Activated naive CD4-positive, alpha-beta T cell treated with anti-CD3 and anti-CD28 coated beads, Interleukin-2, amount 50 U/mL, for 24 hours (primary cell): ENCODE data around the gene NAALADL2.

Experiments
- H3K27ac Mint-ChIP-seq: one replicate; pipeline ENCODE4 v1.8.0; 2021; ENCODE audit warnings: mild to moderate bottlenecking, mixed read lengths
- H3K27me3 Mint-ChIP-seq: one replicate; pipeline ENCODE4 v1.8.0; 2021; ENCODE audit warnings: mixed read lengths
- H3K36me3 Mint-ChIP-seq: one replicate; pipeline ENCODE4 v1.8.0; 2021; ENCODE audit warnings: mixed read lengths
- H3K4me1 Mint-ChIP-seq: one replicate; pipeline ENCODE4 v1.8.0; 2021; ENCODE audit warnings: mixed read lengths
- H3K4me3 Mint-ChIP-seq: one replicate; pipeline ENCODE4 v1.8.0; 2021; ENCODE audit warnings: mild to moderate bottlenecking, mixed read lengths
- H3K9me3 Mint-ChIP-seq: one replicate; pipeline ENCODE4 v1.8.0; 2021; ENCODE audit warnings: mixed read lengths

The NAALADL2 gene

GRCh38 chr3:175325440-175325839, 466.3 kb downstream of the NAALADL2 start:
- Mint-ChIP-seq H3K4me1 (no peaks in the 10 kb centered on the region), H3K27me3 (no peaks in the 10 kb centered on the region), H3K27ac (no peak overlapping the region), H3K4me3 (no peak overlapping the region), H3K36me3 (no peaks in the 10 kb centered on the region), H3K9me3 (peaks cover 6% of the 10 kb centered on the region)

DNA sequence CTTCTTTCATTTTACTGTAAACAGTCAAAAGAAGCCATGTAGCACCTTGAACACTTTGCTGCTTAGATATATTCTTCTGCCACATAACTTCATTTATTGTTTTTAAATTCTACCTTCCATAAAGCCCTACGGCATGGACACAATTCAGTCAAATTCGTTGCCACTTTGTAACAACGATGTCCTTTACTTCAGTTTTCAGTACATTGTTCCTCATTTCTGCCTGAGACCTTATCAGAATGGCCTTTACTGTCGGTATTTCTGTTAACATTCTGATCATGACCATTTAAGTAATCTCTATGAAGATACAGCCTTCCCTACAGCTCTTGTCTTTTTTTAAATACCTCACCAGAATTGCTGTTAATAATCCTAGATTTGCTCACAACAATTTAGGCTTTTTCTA, 466.9 kb downstream of the NAALADL2 start:
- Mint-ChIP-seq H3K9me3 (peaks cover 6% of the 10 kb centered on the region), H3K27me3 (no peaks in the 10 kb centered on the region), H3K4me3 (no peak overlapping the region), H3K27ac (no peak overlapping the region), H3K36me3 (no peaks in the 10 kb centered on the region), H3K4me1 (no peaks in the 10 kb centered on the region)

- Mint-ChIP-seq H3K9me3 (peaks cover 6% of the 10 kb centered on the region), H3K27me3 (no peaks in the 10 kb centered on the region), H3K36me3 (no peaks in the 10 kb centered on the region), H3K4me1 (no peaks in the 10 kb centered on the region), H3K27ac (no peak overlapping the region), H3K4me3 (no peak overlapping the region)
Observed at GRCh38 chr3:175329373-175329772, 470.2 kb downstream of the NAALADL2 start.

- Mint-ChIP-seq H3K4me3 (no peak overlapping the region), H3K27me3 (no peaks in the 10 kb centered on the region), H3K9me3 (no peaks in the 10 kb centered on the region), H3K27ac (no peak overlapping the region), H3K36me3 (no peaks in the 10 kb centered on the region), H3K4me1 (no peaks in the 10 kb centered on the region)
Observed at GRCh38 chr3:175335229-175335628, 476.1 kb downstream of the NAALADL2 start.

- H3K27me3 Mint-ChIP-seq: no peaks in the 10 kb centered on the region
- H3K4me3 Mint-ChIP-seq: no peak overlapping the region
- H3K36me3 Mint-ChIP-seq: no peaks in the 10 kb centered on the region
- H3K9me3 Mint-ChIP-seq: no peaks in the 10 kb centered on the region
- no peaks in the 10 kb centered on the region for H3K4me1 Mint-ChIP-seq
- H3K27ac Mint-ChIP-seq: no peak overlapping the region
Observed at GRCh38 chr3:175336406-175337133, 477.4 kb downstream of the NAALADL2 start.

GRCh38 chr3:175337631-175338030, 478.5 kb downstream of the NAALADL2 start:
- H3K27ac Mint-ChIP-seq: no peak overlapping the region
- H3K27me3 Mint-ChIP-seq: no peaks in the 10 kb centered on the region
- no peak overlapping the region for H3K4me3 Mint-ChIP-seq
- H3K4me1 Mint-ChIP-seq: no peaks in the 10 kb centered on the region
- no peaks in the 10 kb centered on the region for H3K36me3 Mint-ChIP-seq
- H3K9me3 Mint-ChIP-seq: no peaks in the 10 kb centered on the region

GRCh38 chr3:175338775-175339535, 479.8 kb downstream of the NAALADL2 start:
- Mint-ChIP-seq H3K4me1 (no peaks in the 10 kb centered on the region), H3K27me3 (no peaks in the 10 kb centered on the region), H3K4me3 (no peak overlapping the region), H3K27ac (no peak overlapping the region), H3K9me3 (no peaks in the 10 kb centered on the region), H3K36me3 (no peaks in the 10 kb centered on the region)

GRCh38 chr3:175340338-175341015, 481.3 kb downstream of the NAALADL2 start:
- Mint-ChIP-seq H3K4me3 (no peak overlapping the region), H3K9me3 (no peaks in the 10 kb centered on the region), H3K36me3 (no peaks in the 10 kb centered on the region), H3K27ac (no peak overlapping the region), H3K27me3 (no peaks in the 10 kb centered on the region), H3K4me1 (no peaks in the 10 kb centered on the region)

- no peaks in the 10 kb centered on the region for H3K4me1 Mint-ChIP-seq
- H3K9me3 Mint-ChIP-seq: no peaks in the 10 kb centered on the region
- H3K27me3 Mint-ChIP-seq: no peaks in the 10 kb centered on the region
- H3K4me3 Mint-ChIP-seq: no peak overlapping the region
- H3K36me3 Mint-ChIP-seq: no peaks in the 10 kb centered on the region
- no peak overlapping the region for H3K27ac Mint-ChIP-seq
Observed at GRCh38 chr3:175342196-175342595, 483.1 kb downstream of the NAALADL2 start.

GRCh38 chr3:175343946-175344345, 484.8 kb downstream of the NAALADL2 start:
- no peaks in the 10 kb centered on the region for H3K36me3 Mint-ChIP-seq
- no peak overlapping the region for H3K4me3 Mint-ChIP-seq
- no peaks in the 10 kb centered on the region for H3K9me3 Mint-ChIP-seq
- H3K27ac Mint-ChIP-seq: no peak overlapping the region
- H3K4me1 Mint-ChIP-seq: no peaks in the 10 kb centered on the region
- no peaks in the 10 kb centered on the region for H3K27me3 Mint-ChIP-seq

DNA sequence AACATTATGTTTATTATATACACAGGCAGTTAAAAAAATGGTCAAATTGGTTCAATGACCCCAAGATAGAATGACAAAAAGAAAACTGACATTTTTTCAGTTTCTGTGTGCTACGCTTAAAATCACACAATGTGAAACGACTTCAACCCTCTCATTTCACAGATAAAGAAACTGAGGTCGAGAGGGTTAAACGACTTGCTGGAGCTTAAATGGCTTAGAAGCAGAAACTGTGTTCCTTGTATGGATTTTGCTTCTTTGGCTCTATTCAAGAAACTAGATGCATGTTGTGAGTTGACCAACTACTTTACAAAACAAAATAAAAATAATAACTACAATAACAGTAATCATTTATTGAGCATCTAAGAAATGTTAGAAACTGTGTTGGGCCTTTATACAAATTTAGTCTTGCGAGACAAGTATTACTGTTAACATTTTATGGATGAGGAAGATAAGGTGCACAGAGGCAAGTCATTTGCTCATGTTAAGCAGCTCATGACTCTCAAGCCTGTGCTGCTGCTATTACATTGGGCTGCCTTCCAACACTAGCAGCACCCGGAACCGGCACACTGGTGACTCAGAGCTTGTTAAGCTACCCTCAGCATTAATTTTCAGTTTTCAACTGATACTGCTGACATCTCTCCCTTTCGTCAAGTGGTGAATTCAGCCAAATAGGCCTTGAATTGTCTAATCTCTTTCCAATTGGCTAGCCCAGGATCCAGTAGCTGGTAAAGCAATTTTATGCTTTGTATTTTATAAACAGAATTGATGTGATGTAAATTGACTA, 487.6 kb downstream of the NAALADL2 start:
- no peaks in the 10 kb centered on the region for H3K4me1 Mint-ChIP-seq
- H3K27me3 Mint-ChIP-seq: no peaks in the 10 kb centered on the region
- no peaks in the 10 kb centered on the region for H3K36me3 Mint-ChIP-seq
- H3K9me3 Mint-ChIP-seq: no peaks in the 10 kb centered on the region
- no peak overlapping the region for H3K4me3 Mint-ChIP-seq
- H3K27ac Mint-ChIP-seq: no peak overlapping the region

GRCh38 chr3:175349168-175349567, 490.0 kb downstream of the NAALADL2 start:
- no peaks in the 10 kb centered on the region for H3K36me3 Mint-ChIP-seq
- H3K27me3 Mint-ChIP-seq: no peaks in the 10 kb centered on the region
- no peak overlapping the region for H3K4me3 Mint-ChIP-seq
- H3K9me3 Mint-ChIP-seq: no peaks in the 10 kb centered on the region
- peak overlapping the region; percentile 30 for H3K27ac Mint-ChIP-seq
- H3K4me1 Mint-ChIP-seq: no peaks in the 10 kb centered on the region

- Mint-ChIP-seq H3K9me3 (peaks cover 3% of the 10 kb centered on the region), H3K4me3 (no peak overlapping the region), H3K27ac (no peak overlapping the region), H3K4me1 (no peaks in the 10 kb centered on the region), H3K27me3 (no peaks in the 10 kb centered on the region), H3K36me3 (no peaks in the 10 kb centered on the region)
Observed at GRCh38 chr3:175355801-175356335, 496.7 kb downstream of the NAALADL2 start.

- Mint-ChIP-seq H3K4me3 (no peak overlapping the region), H3K27me3 (no peaks in the 10 kb centered on the region), H3K4me1 (no peaks in the 10 kb centered on the region), H3K36me3 (no peaks in the 10 kb centered on the region), H3K9me3 (peaks cover 3% of the 10 kb centered on the region), H3K27ac (no peak overlapping the region)
Observed at GRCh38 chr3:175356899-175357324, 497.8 kb downstream of the NAALADL2 start.

GRCh38 chr3:175357758-175358157, 498.6 kb downstream of the NAALADL2 start:
- Mint-ChIP-seq H3K36me3 (no peaks in the 10 kb centered on the region), H3K27me3 (no peaks in the 10 kb centered on the region), H3K4me1 (no peaks in the 10 kb centered on the region), H3K4me3 (no peak overlapping the region), H3K9me3 (peaks cover 9% of the 10 kb centered on the region), H3K27ac (no peak overlapping the region)
